GM10248 (cell line): ENCODE measurements around the gene DUSP1.

Experiments used
- CTCF ChIA-PET: fragments of 300-600 bp; sonication (Branson Sonifier 250); formaldehyde crosslinking; extraction: SDS; loops from one replicate; lab custom pipeline; 2021; ENCODE audit warnings: antibody characterized with exemption; lab: Yijun Ruan, JAX
- POLR2A ChIA-PET: fragments of 350-650 bp; sonication (Branson Sonifier 250); formaldehyde crosslinking; extraction: SDS; loops from one replicate; lab custom pipeline; 2020; ENCODE audit warnings: antibody characterized with exemption; lab: Yijun Ruan, JAX
- DNase-seq: peaks from one replicate; pipeline ENCODE4 v3.0.0; 2012; ENCODE audit errors: extremely low spot score
- CTCF ChIP-seq: IDR thresholded peaks from 2 replicates; pipeline ENCODE4 v1.5.1; 2012; ENCODE audit warnings: mild to moderate bottlenecking, low read depth; ENCODE audit errors: extremely low read depth, missing control alignments, control extremely low read depth

DUSP1 gene

GRCh38 chr5:172782169-172783039 is 11.4 kb upstream of the DUSP1 start:
- CTCF ChIA-PET: interaction anchor here (0.9 to 3.4 kb wide), 4 partner anchors 8 to 10 kb away, joined by 3 to 17 read pairs (median 4); partner anchors contain the start of gene DUSP1
- DNase-seq: no peak
- POLR2A ChIA-PET: no interaction called here
- TF ChIP-seq CTCF: no peak

GRCh38 chr5:172779691-172780341 is 8.8 kb upstream of the DUSP1 start:
- TF ChIP-seq CTCF: no peak
- CTCF ChIA-PET: interaction anchor here (1.0 to 2.5 kb wide), 5 partner anchors 8 to 26 kb away, joined by 3 to 8 read pairs (median 3); partner anchors contain the start of gene DUSP1
- DNase-seq: no peak
- POLR2A ChIA-PET: interaction anchor here (0.6 to 0.9 kb wide), 3 partner anchors 9 to 28 kb away, joined by 3 to 6 read pairs (median 5); partner anchors contain the start of gene DUSP1

DNA sequence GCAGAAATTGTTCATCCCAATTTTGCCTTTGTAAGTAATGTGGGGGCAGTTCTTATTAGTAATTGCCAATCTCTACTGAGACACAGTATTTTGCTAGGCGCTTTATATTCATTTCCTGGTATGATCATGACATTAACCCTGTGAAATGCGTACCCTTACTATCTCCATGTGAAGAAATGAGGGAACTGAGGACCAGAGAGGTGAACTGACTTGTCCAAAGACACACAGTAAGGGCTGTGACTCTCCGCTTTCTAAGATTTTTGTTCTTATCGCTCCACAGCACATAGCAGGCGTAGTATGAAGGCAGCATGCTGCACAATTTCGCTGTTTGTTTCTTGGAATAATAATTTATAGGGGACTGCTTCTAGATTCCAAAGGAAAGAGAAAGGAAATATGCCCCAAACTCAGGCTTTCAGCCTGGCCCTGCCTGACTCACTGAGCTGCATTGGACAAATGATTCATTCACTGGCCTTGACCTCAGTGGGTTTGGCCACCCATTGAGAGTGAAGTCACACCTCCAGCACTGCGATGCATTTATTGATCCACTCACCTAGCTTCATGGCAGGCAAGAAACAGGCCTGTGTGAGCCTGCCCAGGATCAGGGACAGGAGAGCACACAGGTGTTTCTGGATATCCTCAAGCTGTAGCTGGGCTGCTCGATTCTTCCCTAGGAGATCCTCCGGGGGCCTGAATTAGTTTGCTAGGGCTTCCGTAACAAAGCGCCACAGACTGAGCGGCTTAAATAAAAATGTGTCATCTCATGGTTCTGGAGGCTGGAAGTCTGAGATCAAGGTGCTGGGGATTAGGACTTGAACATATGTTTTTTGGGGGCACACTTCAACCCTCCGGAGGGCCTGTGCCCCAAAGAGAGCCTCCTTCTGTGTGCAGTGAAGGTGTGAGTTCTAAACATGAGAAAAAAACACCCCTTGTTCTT is 7.2 kb upstream of the DUSP1 start:
- ChIA-PET CTCF (interaction anchor here (1.7 to 2.8 kb wide), 4 partner anchors 10 to 28 kb away, joined by 5 to 11 read pairs (median 8); no protein-coding TSS in a partner anchor), POLR2A (no interaction called here)
- TF ChIP-seq CTCF: no peak
- DNase-seq: no peak

DNA sequence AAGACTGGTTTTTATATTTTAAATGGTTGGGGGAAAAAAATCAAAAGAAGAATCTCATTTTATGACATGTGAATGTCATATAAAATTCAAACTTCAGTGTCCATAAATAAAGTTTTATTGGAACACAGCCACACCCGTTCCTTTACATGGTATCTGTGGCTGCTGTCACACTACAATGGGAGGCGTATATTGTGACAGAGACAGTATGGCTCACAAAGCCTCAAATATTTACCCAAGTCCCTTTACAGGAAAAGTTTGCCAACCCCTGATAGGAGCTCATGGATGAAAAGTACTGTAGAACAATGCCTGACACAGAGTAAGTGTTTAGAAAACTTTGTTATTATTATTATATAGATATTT is 5.2 kb upstream of the DUSP1 start:
- DNase-seq: no peak
- ChIA-PET CTCF (interaction anchor here (0.7 to 1.8 kb wide), 5 partner anchors 15 to 155 kb away, joined by 3 read pairs; no protein-coding TSS in a partner anchor), POLR2A (interaction anchor here (1.3 kb wide), 1 partner anchor 10 kb away, joined by 3 read pairs; no protein-coding TSS in a partner anchor)
- TF ChIP-seq CTCF: no peak

- no peak for DNase-seq
- ChIA-PET POLR2A (interaction anchor here (0.6 to 1.3 kb wide), 3 partner anchors 8 to 32 kb away, joined by 3 to 7 read pairs (median 6); no protein-coding TSS in a partner anchor), CTCF (interaction anchor here (0.7 to 1.8 kb wide), 5 partner anchors 14 to 156 kb away, joined by 3 read pairs; no protein-coding TSS in a partner anchor)
- TF ChIP-seq CTCF: no peak
Measured at GRCh38 chr5:172775326-172776234, 4.6 kb upstream of the DUSP1 start.
